LNCAP (cell line): ENCODE measurements around the gene CDX2.

Experiments used
- CTCF ChIP-seq: fragments of 450-650 bp; IDR thresholded peaks from 2 replicates; pipeline ENCODE4 v1.5.1; 2017; ENCODE audit warnings: mild to moderate bottlenecking

CDX2 gene

GRCh38 chr13:27960362-27961226, 8.5 kb downstream of the CDX2 start:
- TF ChIP-seq CTCF, result no peak

- no peak for TF ChIP-seq CTCF
Observed at GRCh38 chr13:27959976-27960361, 9.1 kb downstream of the CDX2 start.

- TF ChIP-seq CTCF, result no peak
Observed at GRCh38 chr13:27956576-27957300, 12.4 kb downstream of the CDX2 start.

GRCh38 chr13:27955014-27955591, 14.0 kb downstream of the CDX2 start:
- no peak for TF ChIP-seq CTCF

GRCh38 chr13:27954406-27954851, 14.7 kb downstream of the CDX2 start:
- no peak for TF ChIP-seq CTCF

GRCh38 chr13:27953676-27954405, 15.3 kb downstream of the CDX2 start:
- peak; percentile 82 for TF ChIP-seq CTCF
